Effector memory CD4-positive, alpha-beta T cell (primary cell): ENCODE results near the gene HOXD11.

ENCODE experiments used
- DNase-seq, 3 donors: peaks; one replicate each; pipeline ENCODE4 v3.0.0-alpha.2; 2020
- H3K27ac ChIP-seq: 2 replicates; pipeline ENCODE4 v1.7.0; 2013; ENCODE audit warnings: mild to moderate bottlenecking, low read length, moderate library complexity; ENCODE audit not compliant: insufficient read depth, poor library complexity, severe bottlenecking
- H3K27me3 ChIP-seq: replicated peaks from 2 replicates; pipeline ENCODE4 v1.7.0; 2013; ENCODE audit warnings: mild to moderate bottlenecking, low read length; ENCODE audit not compliant: insufficient read depth, control insufficient read depth, poor library complexity, severe bottlenecking
- H3K36me3 ChIP-seq: 2 replicates; pipeline ENCODE4 v1.7.0; 2013; ENCODE audit warnings: mild to moderate bottlenecking, low read length, moderate library complexity; ENCODE audit not compliant: control insufficient read depth, insufficient read depth
- H3K4me1 ChIP-seq: 2 replicates; pipeline ENCODE4 v1.7.0; 2013; ENCODE audit warnings: low read length, mild to moderate bottlenecking; ENCODE audit not compliant: control insufficient read depth, insufficient read depth, poor library complexity, severe bottlenecking
- H3K4me3 ChIP-seq: 2 replicates; pipeline ENCODE4 v1.7.0; 2013; ENCODE audit warnings: low read length, low read depth, mild to moderate bottlenecking; ENCODE audit not compliant: insufficient read depth, poor library complexity, severe bottlenecking
- H3K9me3 ChIP-seq: 2 replicates; pipeline ENCODE4 v1.7.0; 2013; ENCODE audit warnings: mild to moderate bottlenecking, low read length, moderate library complexity; ENCODE audit not compliant: control insufficient read depth

The HOXD11 gene

DNA sequence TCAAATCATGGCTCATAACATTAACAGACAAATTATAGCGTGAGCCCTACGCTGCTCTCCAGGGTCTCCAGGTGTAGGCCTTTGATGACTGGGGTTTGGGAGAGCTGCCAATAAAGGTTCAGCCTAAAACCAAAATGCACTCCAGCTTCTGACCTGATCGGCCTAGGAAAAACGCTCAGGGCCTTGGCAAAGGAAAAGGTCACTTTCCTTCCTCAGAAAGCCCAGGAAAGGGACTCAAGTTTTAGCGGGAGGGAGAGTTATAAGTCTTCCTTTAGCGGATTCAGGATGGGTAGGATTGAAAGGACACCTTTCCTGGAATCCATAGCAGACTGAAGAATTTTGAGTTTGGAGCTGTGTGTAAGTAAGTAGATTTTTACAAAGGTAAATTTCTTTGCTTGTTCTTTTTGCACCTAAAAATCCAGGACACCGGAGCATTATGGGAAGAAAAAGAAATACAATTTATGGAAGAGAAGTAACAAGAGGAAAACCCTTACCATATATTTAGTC, 32.1 kb upstream of the HOXD11 start:
- Histone ChIP-seq H3K36me3 (no peaks in the 10 kb centered on the region), H3K4me1 (peaks cover 5% of the 10 kb centered on the region), H3K4me3 (no peak overlapping the region), H3K9me3 (peaks cover 3% of the 10 kb centered on the region), H3K27ac (no peak overlapping the region), H3K27me3 (peaks cover 80% of the 10 kb centered on the region)
- DNase-seq = no peak

DNA sequence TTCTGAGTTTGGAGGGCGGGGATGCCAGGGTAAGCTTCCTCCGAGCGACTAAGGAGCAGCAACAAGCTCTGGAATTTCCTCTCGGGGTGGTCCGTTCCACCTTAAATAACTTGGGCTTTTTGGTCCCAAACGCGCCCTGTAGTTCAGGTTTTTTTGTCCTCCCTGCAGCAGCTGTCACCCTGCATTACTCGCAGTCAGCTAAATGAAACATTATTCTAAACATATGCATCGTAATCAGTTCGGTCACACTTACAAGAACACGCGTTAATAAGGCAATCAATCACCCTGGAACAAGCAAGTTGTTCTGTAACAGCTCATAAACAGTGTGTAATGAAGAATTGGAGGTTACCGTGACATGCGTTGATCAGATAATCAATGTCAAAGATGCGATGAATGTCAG, 31.6 kb upstream of the HOXD11 start:
- Histone ChIP-seq H3K27ac (no peak overlapping the region), H3K4me1 (peaks cover 5% of the 10 kb centered on the region), H3K27me3 (peaks cover 78% of the 10 kb centered on the region), H3K4me3 (no peak overlapping the region), H3K36me3 (no peaks in the 10 kb centered on the region), H3K9me3 (peaks cover 3% of the 10 kb centered on the region)
- no peak for DNase-seq

DNA sequence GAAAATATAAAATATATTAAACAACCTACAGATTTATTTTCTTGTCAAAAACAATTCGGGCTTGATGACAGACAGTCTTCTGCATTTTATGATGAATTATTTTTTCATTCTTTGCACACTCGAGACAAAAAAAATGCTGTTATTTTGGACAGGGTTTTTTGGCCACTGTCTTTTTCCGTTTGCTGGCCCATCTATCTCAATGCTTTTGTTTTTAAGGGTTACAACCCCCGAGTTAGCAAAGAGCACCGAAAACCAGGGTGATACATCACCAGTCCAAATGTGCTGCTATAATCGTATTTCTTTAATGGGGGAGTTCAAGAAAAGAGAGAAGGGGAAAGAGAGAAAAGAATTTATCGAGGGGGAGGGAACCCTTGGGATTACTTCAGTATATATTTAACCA, 31.0 kb upstream of the HOXD11 start:
- Histone ChIP-seq H3K36me3 (no peaks in the 10 kb centered on the region), H3K27ac (no peak overlapping the region)
- no peak for DNase-seq

DNA sequence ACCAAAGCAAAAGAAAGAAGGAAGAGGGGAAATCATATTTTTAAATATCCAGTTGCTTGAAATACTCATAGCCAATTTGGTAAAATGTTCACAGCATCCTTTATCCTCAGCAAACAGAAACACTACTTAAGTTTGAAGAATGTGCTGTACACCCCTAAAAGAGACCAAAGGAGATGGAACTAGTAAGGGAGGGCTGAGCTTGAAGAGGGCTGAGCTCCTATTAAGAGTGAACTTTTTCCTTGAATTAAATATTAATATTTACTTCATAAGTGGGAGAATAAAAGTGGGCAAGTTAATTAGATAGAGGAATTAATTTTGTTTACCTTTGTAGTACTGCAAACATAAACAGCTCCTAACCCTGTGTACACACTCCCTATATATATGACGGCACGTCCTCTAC, 30.3 kb upstream of the HOXD11 start:
- Histone ChIP-seq H3K27me3 (peaks cover 76% of the 10 kb centered on the region), H3K4me1 (peaks cover 5% of the 10 kb centered on the region), H3K9me3 (peaks cover 12% of the 10 kb centered on the region), H3K4me3 (no peak overlapping the region), H3K27ac (no peak overlapping the region), H3K36me3 (no peaks in the 10 kb centered on the region)
- no peak for DNase-seq

More for the DNA sequence above, 31.0 kb upstream of the HOXD11 start:
- Histone ChIP-seq H3K9me3 (peaks cover 5% of the 10 kb centered on the region), H3K4me3 (no peak overlapping the region), H3K27me3 (peaks cover 76% of the 10 kb centered on the region), H3K4me1 (peaks cover 5% of the 10 kb centered on the region)

DNA sequence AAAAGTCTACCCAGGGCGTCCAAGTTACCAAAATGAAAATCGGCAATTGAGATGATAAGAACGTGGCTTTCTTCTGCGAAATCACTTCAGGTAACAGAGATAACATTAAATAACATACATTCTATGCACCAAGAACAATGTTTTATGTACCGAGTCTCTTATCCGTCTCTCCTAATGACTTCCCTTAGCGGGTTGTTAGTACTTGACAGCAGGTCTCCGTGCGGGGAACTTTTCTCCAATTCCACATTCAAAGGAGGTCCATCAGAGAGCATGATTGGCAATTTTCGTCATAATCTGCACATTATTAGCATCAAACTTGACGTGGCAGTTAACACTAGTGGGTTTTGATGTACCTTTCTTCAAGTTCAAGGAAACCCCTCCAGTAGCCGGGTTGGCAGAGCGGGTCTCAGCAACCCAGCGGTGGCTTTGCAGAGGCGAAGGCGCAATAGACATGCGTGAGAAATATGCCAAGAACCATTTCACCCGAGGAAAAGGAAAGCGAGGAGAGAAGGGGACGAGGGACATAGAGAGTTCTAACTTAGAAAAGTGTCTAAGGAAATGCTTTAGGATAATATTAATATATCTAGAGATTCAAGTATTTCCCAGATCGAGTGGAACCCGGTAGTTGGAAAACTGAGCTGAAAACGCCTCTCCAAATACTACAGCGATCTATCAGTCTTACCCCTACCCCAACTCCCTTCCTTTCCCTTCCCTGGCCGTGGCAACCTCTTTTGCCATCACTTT, 28.4 kb upstream of the HOXD11 start:
- Histone ChIP-seq H3K27ac (no peak overlapping the region), H3K4me3 (no peak overlapping the region), H3K4me1 (peaks cover 5% of the 10 kb centered on the region), H3K27me3 (peaks cover 78% of the 10 kb centered on the region), H3K36me3 (no peaks in the 10 kb centered on the region), H3K9me3 (peaks cover 16% of the 10 kb centered on the region)
- DNase-seq = no peak

DNA sequence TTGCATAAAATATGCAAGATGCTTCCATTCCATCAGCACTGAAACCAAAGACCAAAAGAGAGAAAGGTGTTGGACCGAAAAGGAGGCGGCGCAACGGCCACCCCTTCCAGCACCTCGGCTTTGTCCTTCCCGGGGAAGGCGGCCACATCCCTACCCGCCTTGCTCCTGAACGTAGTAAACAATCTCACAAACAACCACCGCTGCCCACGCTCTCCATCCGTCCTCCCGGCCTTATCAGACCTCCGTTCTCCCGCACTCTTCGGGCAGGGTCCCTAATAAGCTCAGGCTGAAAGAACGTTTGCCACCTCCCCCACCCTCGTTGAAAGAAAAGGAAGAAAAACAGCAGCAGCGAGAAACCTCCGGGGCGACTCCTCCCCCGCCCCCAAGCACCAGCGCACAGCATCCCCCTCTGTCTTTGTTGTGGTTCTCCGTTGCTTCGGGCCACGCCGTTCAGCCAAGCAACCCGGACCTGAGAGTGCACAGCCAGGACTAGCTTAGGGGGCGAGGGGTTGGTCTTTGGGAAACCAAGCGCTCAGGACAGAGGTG, 27.7 kb upstream of the HOXD11 start:
- H3K36me3 ChIP-seq = no peaks in the 10 kb centered on the region
- H3K27ac ChIP-seq = no peak overlapping the region
- no peak overlapping the region for H3K4me3 ChIP-seq
- no peak for DNase-seq
- peaks cover 20% of the 10 kb centered on the region for H3K9me3 ChIP-seq
- H3K4me1 ChIP-seq = peaks cover 5% of the 10 kb centered on the region
- H3K27me3 ChIP-seq = peaks cover 79% of the 10 kb centered on the region

DNA sequence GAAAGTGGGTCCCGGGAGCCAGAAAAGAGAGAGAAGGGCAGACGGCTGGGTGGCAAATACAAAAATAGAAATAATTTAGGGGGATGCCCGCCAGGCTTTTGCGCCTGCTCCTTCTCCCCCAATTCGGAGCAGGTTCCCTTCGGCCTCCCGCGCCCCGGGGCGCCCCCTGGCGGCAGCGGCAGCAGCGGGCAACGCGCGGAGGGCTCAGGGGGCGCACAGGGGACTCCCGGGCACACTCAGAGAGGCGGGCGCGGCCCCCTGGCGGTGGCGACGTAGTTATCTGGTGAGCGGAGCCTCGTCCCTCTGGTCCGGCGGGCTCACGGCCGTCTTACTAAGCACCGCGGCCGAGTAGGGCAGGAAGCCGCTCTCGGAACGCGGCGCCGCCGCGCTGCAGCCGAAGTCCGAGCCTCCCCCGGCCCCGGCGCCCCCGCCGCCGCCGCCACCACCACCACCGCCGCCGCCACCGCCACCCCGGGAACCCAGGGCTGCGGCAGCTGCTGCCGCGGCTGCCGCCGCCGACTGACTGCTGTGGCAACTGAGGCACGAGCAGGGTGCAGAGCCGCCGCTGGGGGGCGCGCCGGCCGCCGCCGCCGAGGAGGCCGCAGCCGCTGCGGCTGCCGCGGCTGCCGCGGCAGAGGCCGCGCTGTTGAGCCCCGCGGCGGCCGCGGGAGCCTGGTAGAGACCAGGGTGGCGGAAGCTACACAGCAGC, 27.1 kb upstream of the HOXD11 start:
- H3K9me3 ChIP-seq = peaks cover 22% of the 10 kb centered on the region
- peaks cover 79% of the 10 kb centered on the region for H3K27me3 ChIP-seq
- H3K4me3 ChIP-seq = no peak overlapping the region
- no peaks in the 10 kb centered on the region for H3K36me3 ChIP-seq
- H3K4me1 ChIP-seq = peaks cover 5% of the 10 kb centered on the region
- H3K27ac ChIP-seq = no peak overlapping the region
- DNase-seq = no peak

DNA sequence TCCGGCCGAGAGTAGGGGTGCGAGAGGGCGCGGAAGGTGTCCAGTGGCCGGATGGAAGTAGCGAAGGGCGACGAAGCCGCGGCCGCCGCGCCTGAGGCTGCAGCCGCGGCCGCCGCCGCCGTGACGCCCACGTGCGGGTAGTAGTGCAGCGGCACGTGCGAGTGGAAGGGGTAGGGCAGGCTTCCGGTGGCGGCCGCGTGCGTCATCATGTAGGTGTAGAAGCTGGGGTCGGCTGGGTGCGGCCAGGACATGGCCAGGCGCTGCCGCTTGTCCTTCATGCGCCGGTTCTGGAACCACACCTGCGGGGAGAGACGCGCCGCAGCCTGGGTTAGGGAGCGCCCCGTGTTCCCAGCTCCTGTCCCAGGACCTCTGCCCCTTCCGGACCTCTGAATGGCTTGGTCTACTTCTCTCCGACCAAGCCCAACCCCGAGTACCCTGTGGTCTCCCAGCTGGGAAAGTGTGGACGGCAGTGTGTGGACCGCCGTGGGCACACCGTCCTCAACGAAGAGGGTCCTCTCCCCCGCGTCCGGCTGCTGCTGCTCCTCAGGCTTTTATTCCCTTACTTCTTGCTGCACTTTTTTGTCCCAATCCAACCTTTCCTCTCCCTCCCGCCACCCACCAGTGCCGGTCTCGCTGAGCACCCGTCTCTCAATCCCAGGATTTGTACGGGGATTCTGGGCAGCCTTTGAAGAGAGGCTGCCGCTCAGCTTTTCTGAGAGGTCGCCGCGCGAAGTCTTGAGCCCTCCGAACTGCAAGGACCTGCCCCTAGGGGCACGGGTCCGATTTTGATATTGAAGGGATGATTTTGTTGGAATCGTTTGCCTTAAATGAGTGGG, 26.3 kb upstream of the HOXD11 start:
- H3K4me3 ChIP-seq = no peak overlapping the region
- H3K27ac ChIP-seq = no peak overlapping the region
- no peaks in the 10 kb centered on the region for H3K36me3 ChIP-seq
- peaks cover 28% of the 10 kb centered on the region for H3K9me3 ChIP-seq
- no peak for DNase-seq
- peaks cover 5% of the 10 kb centered on the region for H3K4me1 ChIP-seq
- peaks cover 79% of the 10 kb centered on the region for H3K27me3 ChIP-seq

DNA sequence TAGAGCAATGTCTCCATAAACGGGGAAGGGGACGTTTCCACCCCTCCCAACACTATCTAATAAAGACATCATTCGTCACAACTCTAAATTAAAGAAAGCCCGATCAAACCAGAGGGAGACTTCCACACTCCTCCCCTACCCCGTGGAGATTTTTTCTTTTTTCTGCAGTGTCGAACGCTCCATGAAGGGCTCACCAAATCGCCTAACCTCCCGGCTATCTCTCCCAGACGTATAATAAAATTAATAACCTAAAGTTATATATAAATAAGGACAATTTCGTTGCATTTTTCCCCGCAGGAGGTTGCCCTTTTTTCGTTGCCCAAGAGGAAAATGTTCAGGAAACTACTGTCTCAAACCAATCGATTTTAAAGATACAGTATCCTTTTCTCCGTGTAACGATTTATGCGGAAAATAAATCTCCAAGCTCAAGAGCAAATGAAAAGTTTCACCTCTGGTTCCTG, 25.7 kb upstream of the HOXD11 start:
- Histone ChIP-seq H3K9me3 (peaks cover 25% of the 10 kb centered on the region), H3K27ac (no peak overlapping the region), H3K27me3 (peaks cover 80% of the 10 kb centered on the region), H3K36me3 (no peaks in the 10 kb centered on the region), H3K4me1 (peaks cover 5% of the 10 kb centered on the region), H3K4me3 (no peak overlapping the region)
- no peak for DNase-seq
